Measurements from ENCODE around the gene LAPTM5.

- TF ChIP-seq, protein P1, sequence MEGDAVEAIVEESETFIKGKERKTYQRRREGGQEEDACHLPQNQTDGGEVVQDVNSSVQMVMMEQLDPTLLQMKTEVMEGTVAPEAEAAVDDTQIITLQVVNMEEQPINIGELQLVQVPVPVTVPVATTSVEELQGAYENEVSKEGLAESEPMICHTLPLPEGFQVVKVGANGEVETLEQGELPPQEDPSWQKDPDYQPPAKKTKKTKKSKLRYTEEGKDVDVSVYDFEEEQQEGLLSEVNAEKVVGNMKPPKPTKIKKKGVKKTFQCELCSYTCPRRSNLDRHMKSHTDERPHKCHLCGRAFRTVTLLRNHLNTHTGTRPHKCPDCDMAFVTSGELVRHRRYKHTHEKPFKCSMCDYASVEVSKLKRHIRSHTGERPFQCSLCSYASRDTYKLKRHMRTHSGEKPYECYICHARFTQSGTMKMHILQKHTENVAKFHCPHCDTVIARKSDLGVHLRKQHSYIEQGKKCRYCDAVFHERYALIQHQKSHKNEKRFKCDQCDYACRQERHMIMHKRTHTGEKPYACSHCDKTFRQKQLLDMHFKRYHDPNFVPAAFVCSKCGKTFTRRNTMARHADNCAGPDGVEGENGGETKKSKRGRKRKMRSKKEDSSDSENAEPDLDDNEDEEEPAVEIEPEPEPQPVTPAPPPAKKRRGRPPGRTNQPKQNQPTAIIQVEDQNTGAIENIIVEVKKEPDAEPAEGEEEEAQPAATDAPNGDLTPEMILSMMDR (IDR thresholded peaks at IDR 0.05): no peak
- TF ChIP-seq POLR2A (IDR thresholded peaks at IDR 0.05): no peak
Measured at GRCh38 chr1:30785714-30786113, 28.1 kb upstream of the LAPTM5 start.

Measured in thyroid gland (tissue), 4 donors.